H1 (cell line): ENCODE data around the gene EPB41L2. TPM values are rescaled to one million over a fixed set of nuclear protein-coding genes. Genes with fewer than 3 reads are reported as not detected.

Experiments used
- CTCF ChIA-PET: fragments of 300-600 bp; sonication (Branson Sonifier 250); formaldehyde crosslinking; loops from one replicate; lab custom pipeline; 2021; ENCODE audit not compliant: partially characterized antibody; lab: Charles Lee
- POLR2A ChIA-PET: fragments of 300-600 bp; sonication (Branson Sonifier 250); formaldehyde crosslinking; loops from one replicate; lab custom pipeline; 2021; ENCODE audit warnings: inconsistent platforms; ENCODE audit not compliant: partially characterized antibody; lab: Charles Lee
- DNase-seq, 2 experiments: peaks; one replicate each; pipeline versions ENCODE4 v3.0.0 to v3.0.0-alpha.2; 2010 to 2022; ENCODE audit warnings: low spot score in 2 of 2, low read depth in 1 of 2, mixed read lengths in 1 of 2
- FAIRE-seq: peaks from 2 replicates; lab custom pipeline; 2011; peaks lifted over from hg19 to GRCh38; lab: Jason Lieb, UNC
- H2AFZ ChIP-seq: 2 replicates; pipeline ENCODE4 v1.8.1; 2012; ENCODE audit warnings: low read length, inconsistent platforms
- H2AK5ac ChIP-seq: 2 replicates; pipeline ENCODE4 v1.6.1; 2013; ENCODE audit warnings: low read depth, low read length
- H2BK120ac ChIP-seq: replicated peaks from 2 replicates; pipeline ENCODE3; 2013; ENCODE audit warnings: low read depth, low read length, inconsistent platforms
- H2BK12ac ChIP-seq: 2 replicates; pipeline ENCODE4 v1.6.1; 2013; ENCODE audit warnings: low read depth, low read length
- H2BK15ac ChIP-seq: 2 replicates; pipeline ENCODE4 v1.6.1; 2013; ENCODE audit warnings: low read length
- H2BK20ac ChIP-seq: 2 replicates; pipeline ENCODE4 v1.6.1; 2013; ENCODE audit warnings: low read length
- H2BK5ac ChIP-seq: 2 replicates; pipeline ENCODE4 v1.6.1; 2013; ENCODE audit warnings: low read depth, low read length
- H3K14ac ChIP-seq: 2 replicates; pipeline ENCODE4 v1.6.1; 2013; ENCODE audit warnings: inconsistent platforms; ENCODE audit not compliant: insufficient read length
- H3K18ac ChIP-seq: 2 replicates; pipeline ENCODE4 v1.6.1; 2013; ENCODE audit warnings: low read length; ENCODE audit errors: extremely low read depth
- H3K23ac ChIP-seq: 2 replicates; pipeline ENCODE4 v1.6.1; 2013; ENCODE audit warnings: inconsistent platforms; ENCODE audit not compliant: insufficient read length
- H3K23me2 ChIP-seq: 2 replicates; pipeline ENCODE4 v1.6.1; 2013; ENCODE audit warnings: low read depth, low read length
- H3K27ac ChIP-seq: 2 replicates; pipeline ENCODE4 v1.6.1; 2011; ENCODE audit warnings: low read depth, low read length, inconsistent platforms
- H3K27me3 ChIP-seq, 4 experiments: replicated peaks in 1 of 4; 1 replicate in 1 of 4; 2 replicates in 3 of 4; pipeline versions ENCODE4 v1.6.1 to v1.8.1; 2011 to 2013; ENCODE audit warnings: low read length in 3 of 4, mild to moderate bottlenecking in 3 of 4, inconsistent platforms in 2 of 4, mixed read lengths in 2 of 4, moderate library complexity in 1 of 4; ENCODE audit not compliant: control insufficient read depth in 3 of 4, insufficient read depth in 3 of 4; ENCODE audit errors: extremely low read depth in 1 of 4
- H3K36me3 ChIP-seq, 4 experiments: 2 replicates each; pipeline versions ENCODE4 v1.6.1 to v1.8.1; 2011 to 2013; ENCODE audit warnings: mild to moderate bottlenecking in 4 of 4, low read length in 3 of 4, moderate library complexity in 2 of 4, control low read depth in 1 of 4, inconsistent platforms in 1 of 4; ENCODE audit not compliant: insufficient read depth in 4 of 4, control insufficient read depth in 2 of 4
- H3K4ac ChIP-seq: replicated peaks from 2 replicates; pipeline ENCODE3; 2013; ENCODE audit warnings: low read length, low read depth, mixed read lengths, inconsistent platforms; ENCODE audit not compliant: insufficient read length
- H3K4me1 ChIP-seq, 4 experiments: replicated peaks in 1 of 4; 1 replicate in 1 of 4; 2 replicates in 3 of 4; pipeline versions ENCODE4 v1.6.1 to v1.8.1; 2011 to 2013; ENCODE audit warnings: low read length in 3 of 4, inconsistent platforms in 2 of 4, mixed read lengths in 1 of 4; ENCODE audit not compliant: insufficient read depth in 4 of 4, control insufficient read depth in 3 of 4
- H3K4me2 ChIP-seq, 2 experiments: 2 replicates each; pipeline versions ENCODE4 v1.6.1 to v1.8.1; 2011 to 2013; ENCODE audit warnings: low read depth in 2 of 2, low read length in 2 of 2, control low read depth in 1 of 2, inconsistent platforms in 1 of 2, mild to moderate bottlenecking in 1 of 2; ENCODE audit not compliant: insufficient read depth in 1 of 2
- H3K4me3 ChIP-seq, 4 experiments: fragments of 200-600, 300-600 bp in 1 of 4; sonication (generic), shearing (Covaris generic), sonication (Bioruptor Twin) in 1 of 4; 2 replicates each; pipeline versions ENCODE4 v1.5.1 to v1.8.1; 2011 to 2016; ENCODE audit warnings: low read length in 4 of 4, low read depth in 3 of 4, control low read depth in 2 of 4, inconsistent platforms in 2 of 4, mild to moderate bottlenecking in 2 of 4, mixed read lengths in 1 of 4, moderate library complexity in 1 of 4; ENCODE audit not compliant: insufficient read depth in 2 of 4; ENCODE audit errors: extremely low read depth in 1 of 4
- H3K56ac ChIP-seq: replicated peaks from 2 replicates; pipeline ENCODE3; 2013; ENCODE audit warnings: low read depth, mild to moderate bottlenecking, mixed read lengths, low read length, inconsistent platforms; ENCODE audit not compliant: insufficient read length
- H3K79me1 ChIP-seq: 2 replicates; pipeline ENCODE4 v1.6.1; 2013; ENCODE audit warnings: low read depth, low read length, control low read depth
- H3K79me2 ChIP-seq, 2 experiments: 2 replicates each; pipeline versions ENCODE4 v1.6.1 to v1.8.1; 2012 to 2013; ENCODE audit warnings: low read length in 2 of 2, mild to moderate bottlenecking in 2 of 2, inconsistent platforms in 1 of 2; ENCODE audit not compliant: insufficient read depth in 2 of 2, control insufficient read depth in 1 of 2
- H3K9ac ChIP-seq, 4 experiments: replicated peaks in 1 of 4; 1 replicate in 1 of 4; 2 replicates in 3 of 4; pipeline versions ENCODE4 v1.6.1 to v1.8.1; 2011 to 2013; ENCODE audit warnings: low read depth in 3 of 4, low read length in 3 of 4, control low read depth in 2 of 4, mild to moderate bottlenecking in 2 of 4, moderate library complexity in 2 of 4, inconsistent platforms in 1 of 4; ENCODE audit errors: extremely low read depth in 1 of 4
- H3K9me3 ChIP-seq, 2 experiments: 2 replicates each; pipeline versions ENCODE4 v1.6.1 to v1.8.1; 2012 to 2013; ENCODE audit warnings: mild to moderate bottlenecking in 2 of 2, moderate library complexity in 2 of 2, control low read depth in 1 of 2, inconsistent platforms in 1 of 2, low read depth in 1 of 2, low read length in 1 of 2, mixed read lengths in 1 of 2; ENCODE audit not compliant: insufficient read depth in 2 of 2
- H4K20me1 ChIP-seq, 2 experiments: replicated peaks in 1 of 2; 2 replicates each; pipeline versions ENCODE3 to v1.8.1; 2011 to 2013; ENCODE audit warnings: inconsistent platforms in 2 of 2, low read length in 2 of 2, mild to moderate bottlenecking in 1 of 2; ENCODE audit not compliant: insufficient read depth in 2 of 2, control insufficient read depth in 1 of 2
- H4K5ac ChIP-seq: 2 replicates; pipeline ENCODE4 v1.6.1; 2013; ENCODE audit warnings: low read length, low read depth, mixed read lengths, inconsistent platforms; ENCODE audit not compliant: insufficient read length
- H4K8ac ChIP-seq: 2 replicates; pipeline ENCODE4 v1.8.0; 2013; ENCODE audit warnings: mild to moderate bottlenecking, moderate library complexity, low read length, inconsistent platforms; ENCODE audit not compliant: insufficient read depth; ENCODE audit errors: extremely low read depth
- H4K91ac ChIP-seq: replicated peaks from 2 replicates; pipeline ENCODE3; 2013; ENCODE audit warnings: low read length, mixed read lengths, inconsistent platforms; ENCODE audit not compliant: insufficient read length
- WGBS, 2 experiments: shearing (Covaris generic) in 1 of 2; methylation state at CpG; one replicate each; pipeline versions ENCODE4 v1.1.6 to v1.1.7; 2013 to 2015; ENCODE audit warnings: low lambda C conversion rate in 2 of 2, mixed read lengths in 2 of 2, inconsistent platforms in 1 of 2, low coverage in 1 of 2, missing lambda C conversion rate in 1 of 2; ENCODE audit not compliant: insufficient replicate concordance in 2 of 2, insufficient coverage in 1 of 2, insufficient read length in 1 of 2; ENCODE audit errors: extremely low coverage in 1 of 2, missing lambda C conversion rate in 1 of 2; 5-methylcytosine and 5-hydroxymethylcytosine counted together
- polyA plus RNA-seq, 7 experiments: library from polyadenylated mRNA; depleted of rRNA in 3 of 7; stranded (reverse) in 5 of 7; unstranded in 2 of 7; fragments of >200 nt in 5 of 7; fragments of 200-250 nt in 2 of 7; gene quantifications; 1 replicate in 5 of 7; 2 replicates in 1 of 7; 4 replicates in 1 of 7; pipeline versions ENCODE4 v1.2.1 to v1.2.3, GENCODE V29; 2011 to 2013; ENCODE audit warnings: missing spikeins in 2 of 7, mixed read lengths in 2 of 7
- total RNA-seq: library from RNA; stranded (reverse); fragmentation: NEBNext Ultra II Directional; extraction: Animal tissue kit (Norgen Biotek cat#: 25700); gene quantifications from 2 replicates; pipeline ENCODE4 v1.2.1, GENCODE V29; 2021

EPB41L2 gene
- total and polyA plus RNA-seq, 2 of the 8 experiments (the other 6 are each of a cell fraction or from before 2014, with no cell fraction given): 22.5 to 123 TPM

GRCh38 chr6:130833569-130833968 lies 229.5 kb downstream of the EPB41L2 start:
- Histone ChIP-seq H4K91ac (no peak overlapping the region), H3K36me3 (no peaks in the 10 kb centered on the region), H2AK5ac (no peak overlapping the region), H3K9ac (no peak overlapping the region), H3K23me2 (no peaks in the 10 kb centered on the region), H3K23ac (no peak overlapping the region), H2BK15ac (no peak overlapping the region), H3K4ac (no peak overlapping the region), H3K9me3 (no peaks in the 10 kb centered on the region), H2BK120ac (no peak overlapping the region), H3K4me1 (no peaks in the 10 kb centered on the region), H3K27ac (no peak overlapping the region), H3K14ac (no peak overlapping the region), H3K4me3 (no peak overlapping the region), H3K56ac (no peak overlapping the region), H2BK12ac (no peak overlapping the region), H2AFZ (no peak overlapping the region), H3K4me2 (no peak overlapping the region), H2BK20ac (no peak overlapping the region), H3K79me2 (no peaks in the 10 kb centered on the region), H4K5ac (no peak overlapping the region), H3K79me1 (no peaks in the 10 kb centered on the region), H3K27me3 (no peaks in the 10 kb centered on the region), H4K20me1 (no peaks in the 10 kb centered on the region), H2BK5ac (no peak overlapping the region), H4K8ac (no peak overlapping the region), H3K18ac (no peak overlapping the region)
- no peak for DNase-seq
- no peak for FAIRE-seq
- ChIA-PET CTCF (interaction anchor here (0.7 to 1.7 kb wide), 3 partner anchors 10 to 1446 kb away, joined by 3 to 7 read pairs (median 3); no protein-coding TSS in a partner anchor), POLR2A (no interaction called here)
- WGBS, 2 experiments: 50% methylated on average over 1 of the region's 1 CpG; no CpG with 5 or more reads in 1 of the 2 experiments
